Transverse colon (tissue), 4 donors: ENCODE data around the gene GNB1L. TPM values are rescaled to one million over a fixed set of nuclear protein-coding genes. Genes with fewer than 3 reads are reported as not detected.

ENCODE experiments used
- DNase-seq: peaks from one replicate; pipeline ENCODE4 v3.0.0-alpha.2; 2019
- H3K27ac ChIP-seq, 4 donors: fragments of 200-600 bp; sonication (generic); 2 replicates each; pipeline ENCODE4 v1.5.1; 2016 to 2018; ENCODE audit warnings: inconsistent platforms in 4 of 4
- H3K27me3 ChIP-seq: fragments of 200-600 bp; sonication (generic); 2 replicates; pipeline ENCODE4 v1.5.1; 2017; ENCODE audit warnings: inconsistent platforms
- H3K36me3 ChIP-seq, 4 donors: fragments of 200-600 bp; sonication (generic); 2 replicates each; pipeline ENCODE4 v1.5.1; 2017 to 2019; ENCODE audit warnings: inconsistent platforms in 4 of 4
- H3K4me1 ChIP-seq, 4 donors: fragments of 200-600 bp; sonication (generic); 2 replicates each; pipeline ENCODE4 v1.5.1; 2017 to 2020; ENCODE audit warnings: inconsistent platforms in 4 of 4
- H3K4me3 ChIP-seq, 4 donors: fragments of 200-600 bp; sonication (generic); 1 replicate in 1 of 4; 2 replicates in 3 of 4; pipeline versions ENCODE4 v1.5.1 to v1.6.1; 2017 to 2019; ENCODE audit warnings: inconsistent platforms in 4 of 4
- H3K9me3 ChIP-seq, 2 donors: fragments of 200-600 bp; sonication (generic); 2 replicates each; pipeline ENCODE4 v1.5.1; 2017 to 2019; ENCODE audit warnings: inconsistent platforms in 2 of 2
- EP300 ChIP-seq: sonication (generic); formaldehyde crosslinking; IDR thresholded peaks from one replicate; pipeline ENCODE4 v1.6.1; 2017; ENCODE audit warnings: antibody characterized with exemption, low read depth
- POLR2A ChIP-seq: fragments of 450-650 bp; IDR thresholded peaks from one replicate; pipeline ENCODE4 v1.6.1; 2016; ENCODE audit warnings: antibody characterized with exemption, mild to moderate bottlenecking, moderate library complexity
- POLR2AphosphoS5 ChIP-seq, 3 donors: sonication (generic); formaldehyde crosslinking; IDR thresholded peaks; one replicate each; pipeline ENCODE4 v1.6.1; 2016; ENCODE audit warnings: antibody characterized with exemption in 3 of 3
- WGBS, 2 donors: methylation state at CpG; one replicate each; pipeline ENCODE4 v1.1.5; 2018; ENCODE audit warnings: low coverage in 1 of 2; 5-methylcytosine and 5-hydroxymethylcytosine counted together
- in situ Hi-C, 4 donors: fragments of 200-750 bp; cut with MboI; loops; one replicate each; pipeline versions ENCODE4 v1.15.0 to v1.15.1; 2017; ENCODE audit warnings: low sequenced_read_pairs in 3 of 4, low pct_ligation_motif_present in 1 of 4, low pct_unique_long_range_greater_than_20kb in 1 of 4
- intact Hi-C: fragments of 100-400 bp; cut with DNase I; formaldehyde crosslinking; loops from one replicate; pipeline ENCODE4 v1.15.1; 2023; ENCODE audit warnings: low total_unique reads
- total RNA-seq, 4 donors: library from RNA; depleted of rRNA; stranded (reverse); fragments of >200 nt; gene quantifications; one replicate each; pipeline ENCODE4 v1.1.0, GENCODE V29; 2016
- TF ChIP-seq, protein P1 (sequence below), 5 experiments: fragments of 200-600 bp in 3 of 5; fragments of 450-650 bp in 2 of 5; sonication (generic) in 3 of 5; IDR thresholded peaks; 1 replicate in 2 of 5; 2 replicates in 3 of 5; pipeline ENCODE4 v1.5.1; 2016 to 2017; ENCODE audit warnings: antibody characterized with exemption in 5 of 5, inconsistent platforms in 3 of 5, mild to moderate bottlenecking in 2 of 5, moderate library complexity in 1 of 5

Gene GNB1L
- total RNA-seq, 4 donors from 2014 or later, result 0.80 to 4.8 (median 2.8) TPM

DNA sequence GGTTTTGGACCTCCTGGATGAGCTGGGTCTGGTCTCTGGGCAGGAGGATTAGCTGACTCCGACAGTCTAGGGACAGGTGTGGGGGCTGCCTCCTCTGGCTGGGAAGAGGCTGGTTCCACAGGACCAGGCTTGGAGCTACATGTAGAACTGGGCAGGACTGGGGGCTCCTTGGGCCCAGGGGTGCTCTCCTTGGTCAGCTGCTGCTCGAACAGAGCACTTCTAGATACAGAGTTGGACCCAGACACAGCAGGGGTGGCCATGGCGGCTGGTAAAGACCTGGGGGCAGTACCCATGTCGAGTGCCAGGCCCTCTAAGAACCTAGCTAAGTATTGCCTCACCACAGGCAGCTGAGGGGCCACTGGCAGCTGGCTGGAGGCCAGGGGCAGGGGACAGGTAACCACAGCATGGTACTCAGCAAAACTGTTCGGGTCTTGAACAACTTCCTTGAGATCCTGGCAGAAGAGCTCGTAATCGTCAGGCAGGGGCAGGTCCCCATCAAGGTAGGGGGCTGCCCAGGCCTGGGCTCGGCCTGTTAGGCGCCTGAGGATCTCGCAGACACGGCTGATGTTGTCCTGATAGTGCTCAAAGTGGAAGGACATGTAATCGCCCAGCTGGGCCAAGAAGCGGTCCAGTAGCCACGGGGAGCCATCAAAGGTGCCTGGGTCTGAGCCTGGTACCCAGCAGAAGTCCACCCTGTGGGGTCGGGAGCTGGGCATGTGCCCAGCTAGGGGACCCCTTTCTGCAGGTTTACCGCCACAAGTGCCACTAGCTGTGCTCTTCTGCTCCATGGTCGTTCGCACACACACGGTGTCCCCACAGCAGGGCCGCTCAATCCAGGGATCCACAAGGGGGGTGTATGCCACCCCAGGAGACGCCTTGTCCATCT is 3.1 kb downstream of the GNB1L start:
- intact Hi-C loops (loop anchor here (10.0 kb wide), 1 partner anchor 363 kb away; no protein-coding TSS in a partner anchor), in situ Hi-C loops (no loop called here)
- Histone ChIP-seq H3K4me3 (no peak overlapping the region), H3K27me3 (no peaks in the 10 kb centered on the region), H3K36me3 (peaks cover 0 to 4% (median 0%) of the 10 kb centered on the region in 4 donors), H3K27ac (no peak overlapping the region), H3K4me1 (peaks cover 16 to 25% (median 22%) of the 10 kb centered on the region in 4 donors), H3K9me3 (no peaks in the 10 kb centered on the region)
- whole genome bisulfite sequencing, 2 donors, result 96% methylated on average over 15 of the region's 21 CpGs; no CpG with 5 or more reads in 1 of the 2 donors
- DNase-seq, result no peak
- no peak for TF ChIP-seq EP300
- no peak for TF ChIP-seq POLR2A
- TF ChIP-seq, protein P1, sequence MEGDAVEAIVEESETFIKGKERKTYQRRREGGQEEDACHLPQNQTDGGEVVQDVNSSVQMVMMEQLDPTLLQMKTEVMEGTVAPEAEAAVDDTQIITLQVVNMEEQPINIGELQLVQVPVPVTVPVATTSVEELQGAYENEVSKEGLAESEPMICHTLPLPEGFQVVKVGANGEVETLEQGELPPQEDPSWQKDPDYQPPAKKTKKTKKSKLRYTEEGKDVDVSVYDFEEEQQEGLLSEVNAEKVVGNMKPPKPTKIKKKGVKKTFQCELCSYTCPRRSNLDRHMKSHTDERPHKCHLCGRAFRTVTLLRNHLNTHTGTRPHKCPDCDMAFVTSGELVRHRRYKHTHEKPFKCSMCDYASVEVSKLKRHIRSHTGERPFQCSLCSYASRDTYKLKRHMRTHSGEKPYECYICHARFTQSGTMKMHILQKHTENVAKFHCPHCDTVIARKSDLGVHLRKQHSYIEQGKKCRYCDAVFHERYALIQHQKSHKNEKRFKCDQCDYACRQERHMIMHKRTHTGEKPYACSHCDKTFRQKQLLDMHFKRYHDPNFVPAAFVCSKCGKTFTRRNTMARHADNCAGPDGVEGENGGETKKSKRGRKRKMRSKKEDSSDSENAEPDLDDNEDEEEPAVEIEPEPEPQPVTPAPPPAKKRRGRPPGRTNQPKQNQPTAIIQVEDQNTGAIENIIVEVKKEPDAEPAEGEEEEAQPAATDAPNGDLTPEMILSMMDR (IDR thresholded peaks at IDR 0.05), result no peak
- TF ChIP-seq POLR2AphosphoS5 (IDR thresholded peaks at IDR 0.05), result no peak

DNA sequence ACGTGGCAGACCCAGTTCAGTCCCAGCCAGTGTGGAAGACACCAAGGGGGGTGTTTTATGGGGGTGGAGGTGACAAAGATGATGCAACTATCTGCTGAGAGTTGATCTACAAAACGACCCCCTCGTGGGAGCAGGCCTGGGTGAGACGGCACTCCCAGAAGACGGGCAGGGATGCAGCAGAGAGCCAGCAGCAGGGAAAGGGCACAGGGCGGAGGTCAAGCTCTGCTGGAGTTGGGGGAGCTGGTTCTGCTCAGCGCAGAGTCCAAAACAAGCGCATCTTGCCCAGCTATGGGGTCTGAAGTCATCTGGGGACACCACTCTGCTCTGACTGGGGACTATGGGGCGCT is 3.9 kb downstream of the GNB1L start:
- WGBS, 2 donors, result 81% methylated on average over 9 of the region's 9 CpGs; no CpG with 5 or more reads in 1 of the 2 donors
- DNase-seq, result no peak
- Histone ChIP-seq H3K36me3 (peaks cover 0 to 4% (median 0%) of the 10 kb centered on the region in 4 donors), H3K9me3 (no peaks in the 10 kb centered on the region), H3K4me3 (no peak overlapping the region), H3K27ac (no peak overlapping the region), H3K27me3 (no peaks in the 10 kb centered on the region), H3K4me1 (peaks cover 11 to 21% (median 17%) of the 10 kb centered on the region in 4 donors)
- intact Hi-C loops (loop anchor here (10.0 kb wide), 1 partner anchor 364 kb away; no protein-coding TSS in a partner anchor), in situ Hi-C loops (no loop called here)
- TF ChIP-seq POLR2AphosphoS5 (IDR thresholded peaks at IDR 0.05) (no peak), EP300 (no peak), POLR2A (no peak)
- TF ChIP-seq, protein P1 (IDR thresholded peaks at IDR 0.05), result no peak

- DNase-seq, result no peak
- TF ChIP-seq, protein P1 (IDR thresholded peaks at IDR 0.05), result no peak
- TF ChIP-seq EP300 (no peak), POLR2AphosphoS5 (IDR thresholded peaks at IDR 0.05) (no peak), POLR2A (no peak)
- Histone ChIP-seq H3K27me3 (no peaks in the 10 kb centered on the region), H3K9me3 (no peaks in the 10 kb centered on the region), H3K4me3 (no peak overlapping the region), H3K36me3 (peaks cover 0 to 4% (median 0%) of the 10 kb centered on the region in 4 donors), H3K27ac (no peak overlapping the region), H3K4me1 (peaks cover 9 to 15% (median 13%) of the 10 kb centered on the region in 4 donors)
- in situ Hi-C loops (no loop called here), intact Hi-C loops (loop anchor here (10.0 kb wide), 1 partner anchor 365 kb away; no protein-coding TSS in a partner anchor)
- 69% methylated on average over 9 of the region's 9 CpGs; no CpG with 5 or more reads in 1 of the 2 donors for WGBS, 2 donors
Measured at GRCh38 chr22:19849835-19850762, 4.6 kb downstream of the GNB1L start.
